ENCODE results near the gene CAPN2.
A peak's percentile ranks its signal among the peaks of the same experiment; 100 is the strongest.
"Not testable (repeated sequence)": the region's sequence is repeated elsewhere in the genome, so short reads cannot be mapped to it uniquely, and the experiment has no call there.

The CAPN2 gene

GRCh38 chr1:223738465-223739365 lies 26.4 kb downstream of the CAPN2 start:
- DNase-seq (ENCODE audit: low read depth in 2 of 3, low spot score in 1 of 3) = no peak

DNA sequence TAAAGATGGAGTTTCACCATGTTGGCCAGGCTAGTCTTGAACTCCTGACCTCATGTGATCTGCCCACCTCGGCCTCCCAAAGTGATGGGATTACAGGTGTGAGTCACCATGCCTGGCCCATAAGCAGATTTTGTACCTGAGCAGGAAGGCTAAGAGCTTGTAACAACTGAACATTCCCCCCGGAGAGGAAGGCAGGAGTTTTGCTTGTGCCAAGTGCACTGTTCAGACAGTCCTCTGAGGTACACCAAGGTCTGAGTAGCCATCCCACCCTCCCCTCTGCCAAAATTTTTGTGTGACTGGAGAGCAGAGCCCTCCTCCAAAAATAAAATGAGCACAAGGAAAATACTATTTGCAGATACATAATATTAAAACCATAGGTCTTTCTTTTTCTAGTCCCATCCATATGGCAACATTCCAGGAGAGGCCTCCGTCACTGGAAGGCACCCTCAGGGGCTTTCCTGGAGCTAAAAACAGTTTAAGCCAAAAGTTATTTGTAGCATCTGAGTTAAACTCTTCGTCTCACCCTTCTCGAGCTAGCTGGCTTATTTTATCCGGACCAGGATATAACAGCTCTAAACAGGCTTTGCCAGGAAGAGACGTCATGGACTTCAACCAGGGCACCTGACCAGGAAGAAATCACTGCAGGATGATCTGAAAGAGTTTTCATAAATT lies 27.2 kb downstream of the CAPN2 start:
- DNase-seq (ENCODE audit: low read depth in 2 of 3, low spot score in 1 of 3) = no peak

GRCh38 chr1:223740038-223740736 lies 27.8 kb downstream of the CAPN2 start:
- DNase-seq (ENCODE audit: low read depth in 2 of 3, low spot score in 1 of 3) = not testable (repeated sequence)

DNA sequence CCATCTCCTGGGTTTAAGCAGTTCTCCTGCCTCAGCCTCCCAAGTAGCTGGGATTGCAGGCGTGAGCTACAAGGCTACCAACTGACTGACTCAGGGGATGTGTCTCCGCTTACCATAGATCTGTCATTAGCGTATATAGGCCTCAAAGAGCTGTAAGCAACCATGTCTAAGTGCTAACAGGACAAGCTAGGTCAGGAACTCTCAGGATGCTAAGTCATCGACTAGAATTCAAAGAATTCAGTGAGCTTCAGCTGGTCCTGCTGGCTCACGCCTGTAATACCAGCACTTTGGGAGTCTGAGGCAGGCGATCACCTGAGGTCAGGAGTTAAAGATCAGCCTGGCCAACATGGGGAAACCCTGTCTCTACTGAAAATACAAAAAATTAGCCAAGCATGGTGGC lies 29.5 kb downstream of the CAPN2 start:
- no peak for DNase-seq (ENCODE audit: low read depth in 2 of 3, low spot score in 1 of 3)

DNA sequence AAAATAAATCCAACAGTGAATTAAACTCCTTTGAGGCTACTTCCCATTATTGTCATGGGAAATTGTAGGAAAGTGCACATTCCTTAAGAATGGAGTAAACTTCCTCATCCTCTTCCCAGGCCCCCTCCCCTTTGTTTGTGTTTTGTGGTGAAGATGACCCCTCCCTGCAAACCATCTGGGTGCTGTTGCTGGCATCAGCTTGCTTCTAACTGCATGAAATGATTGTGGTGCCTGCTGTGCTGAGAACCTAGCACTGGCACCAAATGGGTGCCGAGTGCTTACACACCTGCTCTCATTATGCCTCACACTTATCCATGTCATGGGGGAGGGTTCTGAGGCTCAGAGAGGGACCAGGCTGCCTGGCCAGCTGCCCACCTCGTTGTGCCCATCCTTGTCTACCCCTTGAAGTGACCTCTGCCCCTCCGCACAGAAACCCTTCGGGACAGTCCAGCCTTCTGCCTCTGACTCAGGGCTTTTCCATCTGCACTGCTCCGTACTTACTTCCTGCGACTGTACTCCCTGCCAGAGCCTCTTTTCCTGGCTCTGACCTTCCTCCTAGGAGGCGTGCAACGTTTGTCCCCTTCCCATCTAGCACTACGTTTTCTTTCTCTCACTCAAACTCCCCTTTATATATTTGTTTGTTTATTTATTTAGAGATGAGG lies 30.6 kb downstream of the CAPN2 start:
- no peak for DNase-seq (ENCODE audit: low read depth in 2 of 3, low spot score in 1 of 3)

DNA sequence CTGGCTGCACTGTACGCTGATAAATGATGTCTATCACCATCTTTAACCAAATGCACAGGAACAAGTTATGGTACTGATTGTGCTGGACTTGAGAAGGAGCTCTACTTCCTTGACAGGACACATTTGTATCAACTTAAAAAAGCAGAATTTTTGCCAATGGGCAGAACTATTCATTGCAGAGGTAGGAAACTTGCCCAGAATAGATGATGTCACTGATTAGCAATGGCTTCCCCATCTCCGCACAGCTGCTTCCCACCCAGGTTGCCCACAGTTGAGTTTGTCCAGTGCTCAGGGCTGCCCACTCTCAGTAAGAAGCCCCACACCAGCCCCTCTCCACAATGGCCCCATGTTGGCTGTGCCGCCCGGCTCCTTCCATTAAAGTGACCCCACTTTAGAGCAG lies 33.4 kb downstream of the CAPN2 start:
- DNase-seq (ENCODE audit: low read depth in 2 of 3, low spot score in 1 of 3) = no peak

DNA sequence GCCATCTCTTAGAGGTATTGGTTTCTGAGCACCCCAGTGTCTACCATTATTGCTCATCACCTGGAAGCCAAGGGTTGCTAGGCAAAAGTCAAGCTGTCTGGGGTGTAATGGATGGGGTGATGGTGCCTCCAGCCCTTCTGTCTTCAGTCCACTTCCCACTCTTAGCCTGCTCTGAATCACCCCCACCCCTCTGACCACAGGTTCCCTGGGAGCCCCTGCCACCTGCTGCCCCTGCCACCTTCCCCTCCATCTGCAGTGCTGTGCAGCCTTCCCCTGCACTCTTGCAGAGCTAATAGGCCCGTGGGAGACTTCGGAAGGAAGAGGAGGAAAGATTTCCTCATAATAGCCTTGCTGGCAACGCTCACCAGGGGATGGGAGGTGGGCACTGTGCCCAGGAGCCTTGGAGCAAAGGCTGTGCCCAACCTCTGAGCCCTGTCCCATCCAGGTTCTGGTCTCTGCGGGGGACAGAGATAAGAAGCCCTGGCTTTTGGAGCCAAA lies 35.5 kb downstream of the CAPN2 start:
- no peak for DNase-seq (ENCODE audit: low read depth in 2 of 3, low spot score in 1 of 3)

- no peak for DNase-seq (ENCODE audit: low read depth in 2 of 3, low spot score in 1 of 3)
These were observed 36.0 kb downstream of the CAPN2 start for GRCh38 chr1:223748405-223748772.

DNA sequence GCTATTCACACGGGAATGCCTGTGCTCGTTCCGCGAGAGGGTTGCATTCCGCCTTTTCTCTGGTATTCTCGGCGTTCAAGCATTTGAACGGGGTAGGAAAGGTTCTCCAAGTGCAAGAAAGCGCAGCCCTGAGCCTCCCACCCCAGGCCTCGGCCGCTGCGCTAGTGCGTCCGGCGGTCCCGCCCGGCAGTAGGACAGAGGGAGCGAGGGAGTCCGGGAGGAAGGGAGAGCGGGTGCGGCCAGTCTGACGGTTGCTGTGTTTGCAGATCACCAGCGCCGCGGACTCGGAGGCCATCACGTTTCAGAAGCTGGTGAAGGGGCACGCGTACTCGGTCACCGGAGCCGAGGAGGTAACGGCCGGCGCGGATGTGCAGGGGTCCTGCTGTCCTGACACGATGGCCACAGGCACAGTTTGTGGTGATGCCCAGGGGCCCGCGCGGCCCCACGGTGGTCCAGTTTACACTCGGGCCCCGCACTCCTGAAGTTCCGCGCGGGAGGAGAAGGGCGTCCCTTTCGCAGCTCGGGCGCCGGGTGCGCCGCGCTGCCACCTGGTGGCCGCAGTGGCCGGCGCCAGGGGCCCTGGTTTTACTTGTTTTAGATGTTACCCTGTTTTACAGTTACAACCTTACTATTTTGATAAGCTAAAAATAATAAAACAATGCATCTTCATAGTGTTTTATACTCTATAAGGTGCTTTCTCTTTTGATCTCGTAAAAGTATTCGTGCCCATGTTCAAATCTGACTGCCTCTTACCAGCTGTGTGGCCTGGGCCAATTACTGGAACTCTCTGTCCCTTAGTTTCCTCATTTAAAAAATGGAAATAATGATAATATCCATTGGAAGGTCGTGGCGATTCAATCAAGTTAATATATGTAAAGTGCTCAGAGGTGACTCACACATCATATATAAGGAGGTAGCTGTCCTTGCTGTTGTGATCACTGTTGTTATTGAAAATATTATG lies 36.7 kb downstream of the CAPN2 start:
- peak; percentile 23 to 51 (median 41) for DNase-seq (ENCODE audit: low read depth in 2 of 3, low spot score in 1 of 3)

DNA sequence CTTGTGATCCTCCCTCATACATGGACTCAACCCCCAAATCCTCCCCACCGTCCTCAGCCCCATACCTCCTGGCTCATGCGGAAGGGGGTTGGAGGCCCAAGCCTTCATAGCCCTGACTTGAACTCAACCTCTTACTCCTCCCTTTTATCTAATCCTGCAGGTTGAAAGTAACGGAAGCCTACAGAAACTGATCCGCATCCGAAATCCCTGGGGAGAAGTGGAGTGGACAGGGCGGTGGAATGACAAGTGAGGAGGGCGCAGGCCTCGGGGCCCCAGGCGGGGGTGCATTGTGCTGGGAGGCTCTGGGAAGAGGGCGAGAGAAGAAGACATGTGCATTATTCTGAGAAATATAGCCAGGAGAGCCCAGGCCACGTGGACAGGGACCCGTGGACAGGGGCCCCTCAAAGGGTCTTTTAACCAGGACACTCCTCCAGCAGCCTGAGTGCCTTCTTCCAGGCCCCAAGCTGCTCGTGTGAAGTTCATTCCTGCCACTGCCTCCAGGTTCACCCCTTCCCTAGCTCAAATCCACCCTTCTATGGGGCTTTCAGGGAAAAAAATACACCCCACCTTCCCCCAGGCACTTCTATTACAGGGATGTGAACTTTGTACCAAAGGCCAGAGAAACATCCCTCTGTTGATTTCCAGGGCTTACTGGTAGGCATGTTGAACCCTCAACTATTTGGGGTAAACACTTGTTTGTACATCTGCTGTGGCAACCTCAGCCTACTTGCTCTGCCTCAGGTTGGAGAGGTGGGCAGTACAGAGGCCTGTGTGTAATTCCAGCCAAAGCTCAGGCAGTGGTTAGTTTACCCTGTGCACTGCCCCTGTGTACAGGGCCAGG lies 38.6 kb downstream of the CAPN2 start:
- no peak for DNase-seq (ENCODE audit: low read depth in 2 of 3, low spot score in 1 of 3)

- DNase-seq (ENCODE audit: low read depth in 2 of 3, low spot score in 1 of 3) = no peak
These were observed 39.4 kb downstream of the CAPN2 start for GRCh38 chr1:223751696-223752095.

DNA sequence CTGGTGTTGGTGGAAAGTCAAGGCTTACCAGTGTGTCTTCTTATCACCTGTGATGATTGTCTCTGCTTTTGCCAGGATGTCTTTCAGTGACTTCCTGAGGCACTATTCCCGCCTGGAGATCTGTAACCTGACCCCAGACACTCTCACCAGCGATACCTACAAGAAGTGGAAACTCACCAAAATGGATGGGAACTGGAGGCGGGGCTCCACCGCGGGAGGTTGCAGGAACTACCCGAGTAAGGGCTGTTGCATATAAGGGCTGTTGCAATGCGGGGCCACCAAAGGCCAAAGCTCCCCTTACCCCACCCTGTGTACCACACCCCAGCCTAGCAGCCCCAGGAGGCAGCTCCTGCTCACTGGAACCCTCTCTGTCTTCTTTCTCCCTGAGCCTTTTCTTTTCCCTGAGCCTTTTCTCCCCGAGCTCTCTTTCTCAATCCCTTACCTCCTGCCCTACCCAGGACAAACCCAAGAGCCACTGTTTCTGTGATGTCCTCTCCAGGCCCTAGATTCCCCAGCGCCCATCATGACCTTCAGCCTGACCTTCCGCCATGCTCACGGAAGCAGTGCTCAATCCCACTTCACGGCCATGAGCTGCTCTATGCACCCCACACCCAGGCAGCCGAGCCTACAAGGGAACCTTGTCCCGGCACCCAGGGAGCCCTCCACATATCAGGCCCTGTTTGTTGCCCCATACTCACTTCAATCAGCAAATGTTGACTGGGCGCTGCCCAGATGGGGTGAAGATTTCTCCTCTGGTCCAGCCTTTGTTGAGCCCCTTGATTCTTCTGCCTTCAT lies 40.6 kb downstream of the CAPN2 start:
- DNase-seq (ENCODE audit: low read depth in 2 of 3, low spot score in 1 of 3) = no peak

GRCh38 chr1:223754681-223755431 lies 42.5 kb downstream of the CAPN2 start:
- no peak for DNase-seq (ENCODE audit: low read depth in 2 of 3, low spot score in 1 of 3)

- no peak for DNase-seq (ENCODE audit: low read depth in 2 of 3, low spot score in 1 of 3)
These were observed 43.1 kb downstream of the CAPN2 start for GRCh38 chr1:223755432-223755792.

GRCh38 chr1:223755992-223756775 lies 43.8 kb downstream of the CAPN2 start:
- DNase-seq (ENCODE audit: low read depth in 2 of 3, low spot score in 1 of 3) = no peak

DNA sequence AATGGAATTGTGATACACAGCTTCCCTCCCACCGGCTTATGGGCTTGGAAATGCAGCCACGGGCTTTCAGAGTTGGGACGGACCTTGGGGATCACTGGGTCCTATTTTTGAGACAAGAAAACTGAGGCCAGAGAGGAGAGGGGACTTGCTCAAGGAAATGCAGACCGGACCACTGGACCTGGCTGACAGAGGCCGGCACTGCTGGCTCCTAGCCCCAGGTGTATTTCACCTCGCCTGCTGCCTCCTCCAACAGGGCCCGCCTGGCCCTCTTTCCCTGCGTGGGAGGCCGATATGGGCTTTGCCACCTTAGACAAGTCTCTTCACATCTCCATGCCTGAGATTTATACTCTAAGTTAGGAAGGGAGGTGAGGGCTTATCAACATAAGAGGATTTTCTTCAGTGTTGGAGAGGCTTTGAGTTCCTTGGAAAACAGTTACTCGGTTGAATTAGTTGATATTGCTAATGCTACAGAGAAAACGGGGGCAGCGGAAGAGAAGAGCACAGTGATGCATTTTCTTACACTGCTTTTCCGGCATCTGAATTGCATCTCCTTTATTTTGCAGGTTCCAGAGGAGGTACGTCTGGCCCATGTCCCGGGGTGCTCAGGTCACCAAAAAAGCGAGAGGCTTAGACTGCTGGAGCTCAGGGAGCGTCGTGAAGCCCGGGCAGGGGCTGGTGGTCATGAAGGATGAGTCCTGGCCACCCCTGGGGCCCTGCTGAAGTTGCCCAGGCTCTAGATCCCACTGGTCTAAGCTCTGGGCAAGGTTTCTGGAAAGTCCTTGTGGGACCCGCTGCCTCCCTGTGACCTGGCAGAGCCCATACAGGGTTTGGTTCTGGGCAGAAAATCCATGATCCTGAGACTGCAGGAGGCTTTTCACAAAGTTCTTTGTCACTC lies 44.7 kb downstream of the CAPN2 start:
- DNase-seq (ENCODE audit: low read depth in 2 of 3, low spot score in 1 of 3) = no peak
